ENCODE results near the gene MIDN. TPM values are rescaled to one million over a fixed set of nuclear protein-coding genes. Genes with fewer than 3 reads are reported as not detected.
"Not testable (repeated sequence)": the region's sequence is repeated elsewhere in the genome, so short reads cannot be mapped to it uniquely, and the experiment has no call there.

The MIDN gene
- total RNA-seq, 1 donor from 2014 or later, result 193 TPM

DNA sequence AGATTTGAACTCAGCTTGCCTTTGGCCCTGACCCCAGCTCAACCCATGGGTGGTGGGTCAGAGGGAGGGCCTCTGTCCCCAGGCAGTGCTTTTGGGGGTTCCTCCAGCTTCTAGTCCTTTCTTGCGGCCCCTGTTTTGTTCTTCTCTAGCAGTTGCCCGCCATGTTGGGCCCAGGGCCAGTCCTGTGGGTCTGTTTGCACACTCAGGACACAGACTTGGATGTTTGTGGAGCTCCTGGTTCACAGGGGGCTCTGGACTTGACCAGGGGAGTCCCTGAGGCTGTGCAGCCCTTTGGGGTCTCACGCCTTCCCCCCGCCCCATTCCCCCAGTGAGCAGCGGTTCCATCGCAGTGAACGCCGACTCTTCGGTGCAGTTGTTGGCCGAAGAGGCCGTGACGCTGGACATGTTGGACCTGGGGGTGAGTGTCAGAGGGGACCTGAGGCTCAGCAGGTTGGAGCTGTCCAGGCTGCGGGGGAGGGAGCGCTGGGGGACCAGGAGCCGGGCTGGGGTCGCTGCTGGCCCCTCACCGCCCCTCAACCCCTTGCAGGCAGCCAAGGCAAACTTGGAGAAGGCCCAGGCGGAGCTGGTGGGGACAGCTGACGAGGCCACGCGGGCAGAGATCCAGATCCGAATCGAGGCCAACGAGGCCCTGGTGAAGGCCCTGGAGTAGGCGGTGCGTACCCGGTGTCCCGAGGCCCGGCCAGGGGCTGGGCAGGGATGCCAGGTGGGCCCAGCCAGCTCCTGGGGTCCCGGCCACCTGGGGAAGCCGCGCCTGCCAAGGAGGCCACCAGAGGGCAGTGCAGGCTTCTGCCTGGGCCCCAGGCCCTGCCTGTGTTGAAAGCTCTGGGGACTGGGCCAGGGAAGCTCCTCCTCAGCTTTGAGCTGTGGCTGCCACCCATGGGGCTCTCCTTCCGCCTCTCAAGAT, 4.4 kb upstream of the MIDN start:
- Mint-ChIP-seq H3K27ac (peak overlapping the region; percentile 59), H3K27me3 (no peaks in the 10 kb centered on the region), H3K36me3 (ENCODE audit: insufficient read depth) (no peaks in the 10 kb centered on the region)

DNA sequence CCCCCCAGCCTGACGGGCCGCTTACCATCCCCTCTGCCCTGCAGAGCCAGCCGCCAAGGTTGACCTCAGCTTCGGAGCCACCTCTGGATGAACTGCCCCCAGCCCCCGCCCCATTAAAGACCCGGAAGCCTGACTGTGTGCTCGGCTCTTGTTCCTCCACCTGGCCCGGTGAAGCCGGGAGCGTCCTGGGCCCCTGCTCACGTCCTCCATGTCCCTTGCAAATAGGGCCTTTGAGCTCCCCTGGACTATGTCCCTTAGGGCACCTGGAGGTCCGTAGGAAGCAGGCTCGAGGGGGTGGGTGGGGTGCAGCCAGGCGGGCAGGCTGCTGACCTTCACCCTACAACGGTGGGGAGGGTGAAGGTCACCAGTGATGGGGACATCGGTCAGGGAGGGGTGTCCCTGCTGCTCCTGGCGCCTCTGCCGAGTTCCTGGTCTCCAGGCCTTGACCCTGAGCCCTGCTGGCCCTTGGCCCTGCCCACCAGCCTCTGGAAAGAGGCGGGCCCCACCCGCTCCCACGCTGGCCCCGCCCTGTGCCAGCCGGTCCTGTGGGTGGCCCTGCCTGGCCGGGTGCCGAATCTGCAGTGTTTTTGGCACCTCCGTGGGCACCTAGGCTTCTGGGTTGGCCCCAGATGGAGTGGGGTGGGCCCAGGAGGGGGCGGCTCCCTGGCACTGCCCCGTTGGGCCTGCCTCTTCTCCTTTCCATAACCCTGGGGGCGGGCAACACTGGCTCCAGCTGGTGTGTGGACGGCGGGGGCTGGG, 3.5 kb upstream of the MIDN start:
- TF ChIP-seq, protein P1, sequence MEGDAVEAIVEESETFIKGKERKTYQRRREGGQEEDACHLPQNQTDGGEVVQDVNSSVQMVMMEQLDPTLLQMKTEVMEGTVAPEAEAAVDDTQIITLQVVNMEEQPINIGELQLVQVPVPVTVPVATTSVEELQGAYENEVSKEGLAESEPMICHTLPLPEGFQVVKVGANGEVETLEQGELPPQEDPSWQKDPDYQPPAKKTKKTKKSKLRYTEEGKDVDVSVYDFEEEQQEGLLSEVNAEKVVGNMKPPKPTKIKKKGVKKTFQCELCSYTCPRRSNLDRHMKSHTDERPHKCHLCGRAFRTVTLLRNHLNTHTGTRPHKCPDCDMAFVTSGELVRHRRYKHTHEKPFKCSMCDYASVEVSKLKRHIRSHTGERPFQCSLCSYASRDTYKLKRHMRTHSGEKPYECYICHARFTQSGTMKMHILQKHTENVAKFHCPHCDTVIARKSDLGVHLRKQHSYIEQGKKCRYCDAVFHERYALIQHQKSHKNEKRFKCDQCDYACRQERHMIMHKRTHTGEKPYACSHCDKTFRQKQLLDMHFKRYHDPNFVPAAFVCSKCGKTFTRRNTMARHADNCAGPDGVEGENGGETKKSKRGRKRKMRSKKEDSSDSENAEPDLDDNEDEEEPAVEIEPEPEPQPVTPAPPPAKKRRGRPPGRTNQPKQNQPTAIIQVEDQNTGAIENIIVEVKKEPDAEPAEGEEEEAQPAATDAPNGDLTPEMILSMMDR (IDR thresholded peaks at IDR 0.05; ENCODE audit: unreplicated experiment), result no peak
- H3K4me1 Mint-ChIP-seq (ENCODE audit: low read depth), result peaks cover 6% of the 10 kb centered on the region
- no peak overlapping the region for H3K4me3 Mint-ChIP-seq (ENCODE audit: low read depth)
- no peaks in the 10 kb centered on the region for H3K9me3 Mint-ChIP-seq (ENCODE audit: low read depth)
- peak overlapping the region; percentile 59 for H3K27ac Mint-ChIP-seq
- DNase-seq (ENCODE audit: low spot score, unreplicated experiment), result no peak
- H3K36me3 Mint-ChIP-seq (ENCODE audit: insufficient read depth), result no peaks in the 10 kb centered on the region
- H3K27me3 Mint-ChIP-seq, result no peaks in the 10 kb centered on the region

More for the DNA sequence above, 4.4 kb upstream of the MIDN start:
- peaks cover 10% of the 10 kb centered on the region for H3K4me1 Mint-ChIP-seq (ENCODE audit: low read depth)
- DNase-seq (ENCODE audit: low spot score, unreplicated experiment), result peak; percentile 80
- no peaks in the 10 kb centered on the region for H3K9me3 Mint-ChIP-seq (ENCODE audit: low read depth)
- H3K4me3 Mint-ChIP-seq (ENCODE audit: low read depth), result no peak overlapping the region
- TF ChIP-seq, protein P1 (IDR thresholded peaks at IDR 0.05; ENCODE audit: unreplicated experiment), result peak; percentile 95

DNA sequence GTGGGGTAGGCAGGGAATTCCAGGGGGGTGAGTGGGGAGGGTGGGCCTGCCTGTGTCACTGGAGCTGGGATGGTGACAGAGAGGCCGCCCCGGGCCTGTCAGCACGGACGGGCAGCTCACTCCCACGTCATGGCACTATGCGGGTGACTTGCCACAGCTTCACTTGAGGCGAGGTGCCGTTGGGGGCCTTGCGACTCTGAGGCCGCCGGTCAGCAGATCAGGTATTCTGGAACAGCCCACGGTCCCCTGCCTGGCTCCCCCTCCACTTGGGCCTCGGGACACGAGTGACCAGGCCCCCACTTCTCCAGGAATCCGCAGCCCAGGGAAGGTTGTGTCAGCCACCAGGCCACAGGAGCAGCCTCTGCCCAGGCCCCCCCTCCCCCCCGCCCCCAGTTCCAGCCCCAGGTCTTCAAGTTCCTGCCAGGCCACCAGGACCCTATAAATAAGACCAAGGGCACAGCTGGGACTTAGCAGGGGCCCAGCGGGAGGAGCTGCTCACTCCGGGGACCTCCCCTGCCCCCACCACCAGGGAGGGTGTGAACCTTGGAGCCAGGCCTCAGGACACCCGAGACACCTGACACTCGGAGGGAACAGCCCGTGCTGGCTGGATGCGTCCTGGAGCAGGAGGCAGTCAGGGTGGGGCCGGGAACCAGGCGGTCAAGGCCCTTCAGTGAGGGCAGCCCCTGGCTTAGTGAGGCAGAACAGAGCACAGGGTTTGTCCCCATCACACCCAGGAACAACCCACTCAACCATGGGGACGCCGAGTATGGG, 2.7 kb upstream of the MIDN start:
- DNase-seq (ENCODE audit: low spot score, unreplicated experiment), result no peak
- no peak overlapping the region for H3K4me3 Mint-ChIP-seq (ENCODE audit: low read depth)
- no peaks in the 10 kb centered on the region for H3K9me3 Mint-ChIP-seq (ENCODE audit: low read depth)
- no peak overlapping the region for H3K27ac Mint-ChIP-seq
- H3K4me1 Mint-ChIP-seq (ENCODE audit: low read depth), result peaks cover 6% of the 10 kb centered on the region
- TF ChIP-seq, protein P1 (IDR thresholded peaks at IDR 0.05; ENCODE audit: unreplicated experiment), result no peak
- H3K36me3 Mint-ChIP-seq (ENCODE audit: insufficient read depth), result no peaks in the 10 kb centered on the region
- H3K27me3 Mint-ChIP-seq, result no peaks in the 10 kb centered on the region

DNA sequence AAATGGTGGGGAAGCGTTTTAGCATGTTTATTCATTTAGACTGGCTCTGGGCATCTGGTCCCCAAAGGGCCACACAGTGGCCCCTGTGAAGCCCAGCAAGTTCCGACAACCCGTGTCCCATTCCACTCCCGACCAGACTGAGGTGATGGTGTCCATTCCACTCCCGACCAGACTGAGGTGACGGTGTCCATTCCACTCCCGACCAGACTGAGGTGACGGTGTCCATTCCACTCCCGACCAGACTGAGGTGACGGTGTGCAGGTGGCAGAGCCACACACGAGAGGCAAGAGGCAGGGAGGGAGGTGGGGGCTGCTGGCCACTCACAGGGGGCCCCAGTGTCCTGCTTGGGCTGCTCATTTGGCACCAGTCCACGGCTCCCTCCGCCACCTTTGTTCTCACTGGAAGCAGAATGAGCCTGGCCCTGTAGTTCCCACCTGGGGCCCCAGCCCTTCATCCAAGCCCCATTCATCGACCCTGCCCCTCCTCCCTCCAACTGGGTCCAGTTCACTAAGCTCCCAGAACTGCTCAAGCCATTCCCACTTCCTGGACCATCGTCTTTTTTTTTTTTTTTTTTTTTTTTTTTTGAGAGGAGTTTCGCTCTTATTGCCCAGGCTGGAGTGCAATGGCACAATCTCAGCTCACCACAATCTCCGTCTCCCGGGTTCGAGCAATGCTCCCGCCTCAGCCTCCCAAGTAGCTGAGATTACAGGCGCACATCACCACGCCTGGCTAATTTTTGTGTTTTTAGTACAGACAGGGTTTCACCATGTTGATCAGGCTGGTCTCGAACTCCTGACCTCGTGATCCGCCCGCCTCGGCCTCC, 1.9 kb upstream of the MIDN start:
- H3K27ac Mint-ChIP-seq, result not testable (repeated sequence)

DNA sequence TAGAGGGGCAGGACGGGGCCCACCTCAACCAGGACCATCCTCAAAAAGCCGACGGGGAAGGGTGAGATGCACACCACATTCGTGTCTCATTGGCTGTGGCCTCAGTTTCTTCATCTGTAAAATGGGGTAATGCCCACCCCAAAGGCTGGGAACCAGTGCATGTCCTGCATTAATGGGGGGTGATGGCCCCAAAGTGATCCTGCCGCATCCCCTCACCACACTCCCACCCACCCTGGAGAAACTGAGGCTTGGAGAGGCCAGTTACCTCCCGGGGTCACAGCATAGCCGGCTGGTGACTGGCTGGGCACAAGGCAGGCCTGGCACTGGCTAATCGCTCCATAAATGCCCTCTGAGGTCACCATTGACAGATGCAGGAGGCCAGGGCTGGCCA, 640 bp upstream of the MIDN start:
- Mint-ChIP-seq H3K9me3 (ENCODE audit: low read depth) (no peaks in the 10 kb centered on the region), H3K27ac (peak overlapping the region; percentile 33), H3K4me3 (ENCODE audit: low read depth) (no peak overlapping the region), H3K4me1 (ENCODE audit: low read depth) (peaks cover 5% of the 10 kb centered on the region), H3K27me3 (no peaks in the 10 kb centered on the region), H3K36me3 (ENCODE audit: insufficient read depth) (peaks cover 4% of the 10 kb centered on the region)
- no peak for DNase-seq (ENCODE audit: low spot score, unreplicated experiment)
- TF ChIP-seq, protein P1 (IDR thresholded peaks at IDR 0.05; ENCODE audit: unreplicated experiment), result no peak

More for the DNA sequence above, 1.9 kb upstream of the MIDN start:
- H3K36me3 Mint-ChIP-seq (ENCODE audit: insufficient read depth); H3K9me3 Mint-ChIP-seq (ENCODE audit: low read depth); H3K4me1 Mint-ChIP-seq (ENCODE audit: low read depth); H3K27me3 Mint-ChIP-seq; DNase-seq (ENCODE audit: low spot score, unreplicated experiment); H3K4me3 Mint-ChIP-seq (ENCODE audit: low read depth): not testable (repeated sequence)

Measured in progenitor cell of endocrine pancreas (in vitro differentiated cells).